G401 (cell line): ENCODE measurements around the gene NFYA. TPM values are rescaled to one million over a fixed set of nuclear protein-coding genes. Genes with fewer than 3 reads are reported as not detected.

Experiments used
- DNase-seq: peaks from one replicate; pipeline ENCODE4 v3.0.0-alpha.2; 2015; ENCODE audit warnings: low spot score
- in situ Hi-C: cut with HindIII; loops from 2 replicates; pipeline ENCODE4 v1.10.0; 2016; ENCODE audit warnings: low sequenced_read_pairs, mixed read lengths
- total RNA-seq: library from RNA; depleted of rRNA; stranded (reverse); fragments of >200 nt; shearing (Covaris generic); gene quantifications from 2 replicates; pipeline ENCODE4 v1.2.3, GENCODE V29; 2014

Gene NFYA
- total RNA-seq, 1 experiment from 2014 or later, result 26.8 TPM

DNA sequence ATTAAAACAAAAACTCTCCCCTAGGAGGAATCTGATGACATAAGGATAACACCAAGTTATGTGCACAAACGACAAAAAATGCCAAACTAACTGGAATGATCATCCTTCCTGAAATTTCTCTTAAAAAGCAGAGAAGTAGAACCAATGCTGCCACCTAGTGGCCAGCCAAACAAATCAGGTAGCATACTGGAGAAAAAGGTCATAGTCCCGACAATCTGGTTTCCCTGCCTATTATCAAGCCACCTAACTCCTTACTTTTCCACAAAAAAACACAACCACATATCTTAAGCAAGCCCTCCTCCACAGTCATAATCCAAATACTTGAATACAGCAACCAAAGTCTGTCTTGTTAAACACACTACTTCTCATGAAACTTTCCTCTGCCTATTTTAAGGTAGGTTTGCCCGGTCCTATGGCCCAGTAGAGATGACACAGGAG lies 5.9 kb upstream of the NFYA start:
- peak; percentile 89 for DNase-seq
- in situ Hi-C loops, result no loop called here

DNA sequence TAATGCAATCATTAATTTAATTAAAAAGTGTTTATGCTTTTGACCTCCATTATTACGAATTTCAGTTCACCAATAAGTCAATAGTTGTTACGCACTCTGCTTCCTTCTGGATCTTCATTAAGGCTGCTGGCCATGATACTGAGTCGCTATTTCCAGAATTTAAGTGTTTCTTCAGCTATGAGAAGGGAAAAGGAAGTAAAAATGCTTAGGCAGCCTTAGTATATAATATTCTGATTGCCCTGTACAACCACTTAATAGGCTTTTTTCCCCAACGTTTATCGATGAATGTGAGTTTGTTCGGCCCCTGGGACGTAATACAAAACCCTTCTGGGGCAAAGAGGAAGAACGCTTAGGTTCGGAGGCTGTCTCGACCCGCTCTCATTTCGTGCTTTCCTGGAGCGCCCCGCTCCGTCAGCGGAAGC lies 1.3 kb upstream of the NFYA start:
- in situ Hi-C loops, result no loop called here
- DNase-seq, result no peak

- in situ Hi-C loops, result no loop called here
- peak; percentile 99 for DNase-seq
Observed at GRCh38 chr6:41071923-41072835, 595 bp upstream of the NFYA start, which contains the start of gene OARD1. TSS of gene OARD1 (minus strand) at chr6:41072356. CDS start at chr6:41071634, 722 bp downstream.

DNA sequence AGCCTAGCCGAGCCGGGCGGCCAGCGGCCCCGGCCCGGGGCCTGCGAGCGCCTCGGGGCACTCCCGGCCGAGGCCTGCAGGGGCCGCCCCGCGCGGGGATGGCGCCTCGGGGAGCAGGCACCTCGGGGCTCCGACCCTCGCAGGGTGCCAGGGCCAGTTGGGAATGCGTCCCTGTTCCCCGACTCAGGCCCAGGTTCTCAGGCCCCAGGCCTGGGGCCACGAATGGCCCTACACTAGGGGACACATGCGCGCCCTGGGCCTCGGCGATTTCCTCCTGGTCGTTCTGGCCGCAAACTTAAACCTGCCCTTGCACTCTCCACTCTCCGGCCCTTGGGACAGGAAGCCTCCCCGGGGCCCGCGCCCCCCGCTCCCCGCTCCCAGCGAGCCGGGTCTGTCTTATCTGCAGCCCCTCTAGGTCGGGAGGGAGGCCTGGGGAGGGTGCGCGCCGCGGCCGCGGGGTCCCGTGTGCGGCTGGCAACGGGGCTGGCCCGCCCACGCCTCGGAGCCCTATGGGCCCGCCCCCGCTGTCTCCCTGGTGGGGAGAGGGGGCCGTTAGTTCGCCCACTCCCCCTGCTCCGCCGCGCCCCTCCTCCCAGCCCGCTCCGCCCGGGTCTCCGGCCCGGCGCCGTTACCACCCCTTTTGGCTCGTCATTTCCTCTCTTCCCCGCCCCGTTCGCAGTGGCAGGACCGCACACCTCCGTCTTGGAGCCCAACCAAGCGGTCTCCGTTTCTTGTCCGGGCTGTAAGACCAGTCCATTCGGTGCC lies 611 bp downstream of the NFYA start:
- in situ Hi-C loops, result no loop called here
- DNase-seq, result peak; percentile 89

DNA sequence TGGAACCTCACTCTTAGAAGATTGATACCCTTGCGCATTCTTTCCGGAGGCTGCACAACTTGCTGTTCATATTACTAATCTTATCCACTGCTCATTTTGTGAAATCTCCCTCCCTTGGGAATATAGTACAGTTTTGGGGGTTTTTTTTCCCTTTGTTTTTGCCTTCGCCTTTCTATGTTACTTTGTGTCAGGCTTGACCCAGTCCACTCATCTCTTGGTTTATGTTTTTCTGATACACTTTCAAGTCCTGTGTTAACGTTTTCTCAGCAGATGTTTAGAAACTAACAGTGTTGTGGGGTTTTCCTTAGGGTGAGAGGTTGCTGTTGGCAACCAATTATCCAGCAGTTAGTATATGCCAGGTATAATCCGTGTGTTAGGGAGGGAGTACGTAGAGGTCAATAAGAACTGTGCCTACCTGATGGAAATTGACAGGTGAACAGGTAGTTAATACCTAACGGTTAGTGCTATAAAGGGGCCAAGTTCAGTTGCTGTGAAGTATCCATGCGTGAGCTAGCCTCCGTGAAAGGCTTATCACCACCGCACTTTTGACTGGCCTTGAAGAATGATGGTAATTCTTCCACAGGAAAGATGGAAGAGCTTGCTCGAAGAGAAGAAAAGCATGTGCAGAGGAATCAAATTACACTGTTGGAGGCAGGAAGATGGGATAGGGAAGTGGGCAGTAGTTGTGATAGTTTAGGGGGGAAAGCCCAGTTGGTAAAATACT lies 1.4 kb downstream of the NFYA start:
- in situ Hi-C loops, result no loop called here
- DNase-seq, result peak; percentile 53

DNA sequence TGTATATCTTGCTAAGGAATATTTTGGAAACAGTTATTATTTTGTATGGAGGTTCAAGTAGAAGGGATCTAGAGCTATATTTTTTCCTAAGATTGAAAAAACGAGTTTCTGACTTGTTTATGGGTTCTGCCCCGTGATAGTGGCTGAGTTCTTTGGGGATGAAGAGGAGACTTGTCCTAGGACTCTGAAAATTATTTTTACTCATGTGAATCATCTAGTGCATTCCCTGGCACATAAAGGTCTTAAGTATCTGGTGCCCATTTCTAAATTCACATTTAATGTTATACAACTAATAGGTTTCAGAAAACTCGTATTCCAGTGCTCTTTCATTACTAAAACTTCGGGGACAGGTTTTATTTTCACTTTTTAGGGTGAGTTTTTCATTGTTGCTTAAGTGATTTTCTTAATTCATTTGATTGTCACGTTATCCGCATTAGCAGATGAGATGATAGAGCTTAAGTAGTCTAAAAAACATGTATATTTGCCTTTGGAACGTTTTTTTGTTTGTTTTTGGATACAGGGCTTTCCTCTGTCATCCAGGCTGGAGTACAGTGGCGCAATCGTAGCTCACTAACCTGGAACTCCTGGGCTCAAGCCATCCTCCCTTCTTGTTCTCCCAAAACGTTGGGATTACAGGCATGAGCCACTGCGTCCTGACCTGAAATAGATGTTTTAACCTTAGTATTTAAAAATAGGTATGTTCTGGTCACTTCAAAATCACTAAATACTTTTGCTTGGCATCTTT lies 2.1 kb downstream of the NFYA start:
- peak; percentile 37 for DNase-seq
- in situ Hi-C loops, result no loop called here

DNA sequence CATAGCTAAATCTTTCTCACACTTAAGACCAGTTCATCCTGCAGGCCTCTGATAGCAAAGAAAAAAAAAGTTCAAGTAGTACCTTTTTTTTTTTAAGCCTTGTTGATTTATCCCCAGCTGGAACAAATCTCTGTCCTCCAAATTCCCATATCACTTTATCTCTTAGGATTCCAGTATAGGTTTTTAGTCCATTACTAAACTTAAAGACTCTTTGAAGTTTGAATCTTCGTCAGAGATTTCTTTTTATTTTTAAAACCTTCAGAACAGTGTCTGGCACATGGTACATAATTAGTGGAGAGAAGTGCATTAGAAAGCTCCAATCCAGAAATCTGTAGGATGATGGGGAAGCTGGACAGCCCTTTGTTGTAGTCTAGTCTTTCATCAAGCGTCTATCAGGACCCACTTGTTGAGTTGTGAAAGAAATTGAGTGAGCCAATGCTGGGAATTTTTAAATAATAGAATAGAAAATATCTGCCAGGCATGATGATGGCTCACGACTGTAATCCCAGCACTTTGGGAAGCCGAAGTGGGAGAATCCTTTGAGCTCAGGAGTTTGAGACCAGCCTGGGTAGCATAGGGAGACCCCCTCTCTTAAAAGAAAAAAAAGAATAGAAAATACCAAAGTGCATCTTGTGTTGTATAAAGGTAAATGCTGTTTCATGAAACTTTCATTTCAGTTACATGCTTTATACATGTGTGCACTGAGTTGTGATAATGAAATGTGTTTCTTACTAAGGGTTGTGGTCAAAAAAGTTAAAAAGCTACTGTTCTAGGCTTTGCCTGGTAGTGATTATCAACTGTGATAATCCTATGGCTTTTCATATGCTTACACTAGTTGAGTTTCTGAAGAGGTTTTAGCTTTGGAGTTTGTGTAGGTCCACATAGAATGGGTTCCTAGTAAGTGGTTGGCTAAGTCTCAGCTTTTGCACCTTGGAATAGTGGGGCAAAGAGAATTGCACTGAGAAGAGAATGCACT lies 3.2 kb downstream of the NFYA start:
- in situ Hi-C loops, result no loop called here

GRCh38 chr6:41077536-41077935 lies 4.8 kb downstream of the NFYA start:
- in situ Hi-C loops, result no loop called here
- DNase-seq, result peak; percentile 59

More for the DNA sequence above, 3.2 kb downstream of the NFYA start:
- no peak for DNase-seq

DNA sequence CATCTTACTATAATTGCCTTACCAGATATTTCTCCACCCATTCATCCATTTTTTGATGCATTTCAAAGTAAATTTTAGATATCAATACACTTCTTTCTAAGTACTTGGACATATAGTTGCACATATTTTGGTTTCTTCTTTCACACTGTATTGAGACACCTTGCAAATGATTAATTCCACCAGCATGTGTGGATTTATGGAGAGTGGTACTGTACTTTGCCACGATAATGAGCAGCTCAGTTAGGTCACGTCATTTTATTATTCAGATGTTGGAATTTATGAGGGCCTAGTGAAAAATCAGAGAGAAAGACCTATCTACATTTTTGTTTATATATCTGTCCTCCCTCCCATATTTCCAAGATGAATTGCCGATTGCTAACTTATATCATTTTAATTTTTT lies 5.3 kb downstream of the NFYA start:
- in situ Hi-C loops, result no loop called here
- DNase-seq, result peak; percentile 21

- no peak for DNase-seq
- in situ Hi-C loops, result no loop called here
Observed at GRCh38 chr6:41079080-41079479, 6.3 kb downstream of the NFYA start.

GRCh38 chr6:41080621-41081020 lies 7.8 kb downstream of the NFYA start:
- in situ Hi-C loops, result no loop called here
- no peak for DNase-seq

GRCh38 chr6:41083072-41083471 lies 10.3 kb downstream of the NFYA start:
- in situ Hi-C loops, result no loop called here
- DNase-seq, result no peak

GRCh38 chr6:41085182-41085581 lies 12.4 kb downstream of the NFYA start:
- in situ Hi-C loops, result no loop called here
- DNase-seq, result no peak

DNA sequence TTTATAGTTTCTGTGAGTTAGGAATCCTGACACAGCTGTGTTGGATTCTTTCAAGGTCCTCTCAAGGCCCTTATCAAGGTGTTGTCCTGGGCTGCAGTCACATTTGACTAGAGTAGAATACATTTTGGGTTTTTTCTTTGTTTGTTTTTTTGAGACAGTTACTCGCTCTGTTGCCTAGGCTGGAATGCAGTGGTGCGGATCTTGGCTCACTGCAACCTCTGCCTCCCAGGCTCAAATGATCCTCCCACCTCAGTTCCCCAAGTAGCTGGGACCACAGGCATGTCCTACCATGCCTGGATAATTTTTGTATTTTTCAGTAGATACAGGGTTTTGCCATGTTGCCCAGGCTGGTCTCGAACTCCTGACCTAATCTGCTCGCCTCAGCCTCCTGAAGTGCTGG lies 15.7 kb downstream of the NFYA start:
- no peak for DNase-seq
- in situ Hi-C loops, result no loop called here

DNA sequence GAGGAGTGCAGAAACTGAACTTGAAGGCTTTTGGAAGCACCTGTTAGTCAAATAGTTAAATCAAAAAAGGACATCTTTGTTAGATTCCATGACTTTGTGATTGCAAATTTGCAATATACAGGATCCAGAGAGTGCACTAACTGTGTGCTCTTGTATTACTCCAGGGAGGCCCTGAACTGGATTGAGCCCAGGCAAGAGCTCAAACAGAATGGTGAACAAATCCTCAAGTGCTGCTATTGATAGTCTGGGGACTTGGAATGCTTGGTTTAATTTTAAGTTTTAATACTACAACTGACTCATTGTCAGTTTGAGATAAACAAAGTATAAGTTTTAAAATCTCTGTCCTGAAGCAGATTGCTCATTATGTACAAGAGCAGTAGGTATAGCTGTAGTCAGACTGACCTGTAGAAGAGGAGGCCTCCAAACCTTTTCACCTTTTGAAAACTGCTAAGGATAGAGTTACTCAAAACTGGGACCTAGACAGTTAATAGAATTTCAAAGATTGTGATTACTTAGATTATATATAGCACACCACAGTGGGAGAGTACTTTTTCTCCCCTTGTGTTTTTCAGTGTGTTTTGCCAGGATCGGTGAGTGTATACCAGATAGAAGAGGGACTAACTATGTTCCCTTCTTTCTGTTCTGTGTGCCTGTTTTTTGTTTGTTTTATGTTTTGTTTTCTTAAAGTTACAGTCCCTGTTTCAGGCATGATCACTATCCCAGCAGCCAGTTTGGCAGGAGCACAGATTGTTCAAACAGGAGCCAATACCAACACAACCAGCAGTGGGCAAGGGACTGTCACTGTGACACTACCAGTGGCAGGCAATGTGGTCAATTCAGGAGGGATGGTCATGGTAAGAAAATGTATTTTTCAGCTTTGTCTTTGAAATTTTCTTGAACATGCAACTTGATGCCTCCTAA lies 18.3 kb downstream of the NFYA start:
- DNase-seq, result no peak
- in situ Hi-C loops, result no loop called here

GRCh38 chr6:41092421-41093140 lies 19.8 kb downstream of the NFYA start:
- in situ Hi-C loops, result no loop called here
- DNase-seq, result peak; percentile 14
